GM12872 (cell line): Measurements from ENCODE around the gene IL23R.

ENCODE experiments used
- TF ChIP-seq, protein P1 (sequence below): IDR thresholded peaks from 3 replicates; pipeline ENCODE4 v1.5.1; 2011; ENCODE audit warnings: low read depth, mild to moderate bottlenecking, low read length, moderate library complexity; ENCODE audit not compliant: insufficient read depth

The IL23R gene

DNA sequence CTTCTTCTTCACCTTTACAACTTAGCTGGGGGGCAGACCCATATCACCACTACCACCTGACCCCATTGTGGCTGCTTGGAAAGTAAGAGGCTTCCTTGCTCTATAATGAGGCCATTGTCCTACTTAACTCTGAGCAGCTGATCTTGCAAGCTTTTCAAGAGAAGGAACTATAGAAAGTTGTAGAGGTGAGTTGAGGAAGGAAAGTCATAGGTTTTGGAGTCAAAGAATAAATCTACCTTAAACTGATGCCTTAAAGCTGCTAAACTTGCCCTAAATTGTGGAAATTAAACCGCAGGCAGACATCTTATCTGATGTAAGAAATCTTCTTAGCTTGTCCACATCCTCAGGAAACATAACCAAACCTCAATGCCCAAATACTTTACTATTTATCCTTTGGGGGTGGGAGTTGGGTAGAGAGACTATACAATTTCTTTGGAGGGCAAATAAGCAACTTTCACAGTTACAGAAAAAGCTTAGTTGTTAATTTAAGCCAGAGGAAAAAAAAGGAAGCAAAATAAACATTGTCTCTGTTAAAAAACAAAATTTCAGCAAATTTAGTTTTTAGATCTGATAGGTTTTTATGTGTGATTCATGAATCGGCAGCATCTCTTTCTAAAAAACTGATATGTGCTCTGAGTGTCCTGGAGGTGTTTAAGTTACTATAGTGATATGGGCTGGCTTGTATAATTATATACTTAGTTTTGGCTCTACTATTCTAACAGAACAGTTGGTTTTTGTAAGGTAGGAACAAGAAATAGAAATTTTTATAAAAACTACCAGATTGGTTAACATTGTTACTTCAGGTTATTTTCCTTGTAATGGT lies 4.7 kb downstream of the IL23R start:
- TF ChIP-seq, protein P1, sequence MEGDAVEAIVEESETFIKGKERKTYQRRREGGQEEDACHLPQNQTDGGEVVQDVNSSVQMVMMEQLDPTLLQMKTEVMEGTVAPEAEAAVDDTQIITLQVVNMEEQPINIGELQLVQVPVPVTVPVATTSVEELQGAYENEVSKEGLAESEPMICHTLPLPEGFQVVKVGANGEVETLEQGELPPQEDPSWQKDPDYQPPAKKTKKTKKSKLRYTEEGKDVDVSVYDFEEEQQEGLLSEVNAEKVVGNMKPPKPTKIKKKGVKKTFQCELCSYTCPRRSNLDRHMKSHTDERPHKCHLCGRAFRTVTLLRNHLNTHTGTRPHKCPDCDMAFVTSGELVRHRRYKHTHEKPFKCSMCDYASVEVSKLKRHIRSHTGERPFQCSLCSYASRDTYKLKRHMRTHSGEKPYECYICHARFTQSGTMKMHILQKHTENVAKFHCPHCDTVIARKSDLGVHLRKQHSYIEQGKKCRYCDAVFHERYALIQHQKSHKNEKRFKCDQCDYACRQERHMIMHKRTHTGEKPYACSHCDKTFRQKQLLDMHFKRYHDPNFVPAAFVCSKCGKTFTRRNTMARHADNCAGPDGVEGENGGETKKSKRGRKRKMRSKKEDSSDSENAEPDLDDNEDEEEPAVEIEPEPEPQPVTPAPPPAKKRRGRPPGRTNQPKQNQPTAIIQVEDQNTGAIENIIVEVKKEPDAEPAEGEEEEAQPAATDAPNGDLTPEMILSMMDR, result no peak

DNA sequence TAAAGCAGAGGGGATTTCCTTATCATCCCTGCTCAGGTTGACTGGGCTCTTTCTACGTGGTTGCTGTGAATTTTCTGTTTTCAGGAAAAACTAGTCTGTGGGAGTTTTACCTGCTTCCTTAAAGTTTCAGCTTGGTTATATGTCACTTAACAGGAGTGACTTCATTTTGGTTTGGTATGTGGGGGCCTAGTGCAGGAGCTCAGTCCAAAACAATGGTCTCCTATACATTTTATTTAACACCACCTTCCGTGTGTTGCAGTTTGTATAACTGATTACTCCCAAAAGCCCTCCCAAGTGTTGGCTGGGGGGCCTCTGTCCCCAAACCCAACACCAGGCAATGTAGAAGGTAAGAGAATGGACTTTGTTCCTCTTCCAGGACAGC lies 5.3 kb downstream of the IL23R start:
- TF ChIP-seq, protein P1, result no peak

DNA sequence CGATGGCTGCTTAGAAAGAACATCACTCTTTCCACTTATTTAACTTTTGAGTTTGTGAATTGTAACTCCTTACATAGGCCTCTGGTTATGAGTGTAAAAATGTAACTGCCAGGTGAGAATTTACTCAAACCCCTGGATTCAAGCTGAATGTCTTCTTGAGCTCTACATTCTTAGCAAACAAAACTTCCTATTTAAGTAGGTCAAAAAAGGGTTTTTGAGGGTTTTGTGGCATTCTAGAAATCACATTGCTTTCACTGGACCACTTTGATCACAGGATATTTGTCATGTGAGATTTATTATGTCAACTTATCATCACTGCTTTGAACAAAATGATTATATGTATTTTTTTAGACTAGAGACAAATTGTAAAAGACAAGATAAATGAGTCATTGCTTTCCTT lies 5.7 kb downstream of the IL23R start:
- TF ChIP-seq, protein P1, result no peak

DNA sequence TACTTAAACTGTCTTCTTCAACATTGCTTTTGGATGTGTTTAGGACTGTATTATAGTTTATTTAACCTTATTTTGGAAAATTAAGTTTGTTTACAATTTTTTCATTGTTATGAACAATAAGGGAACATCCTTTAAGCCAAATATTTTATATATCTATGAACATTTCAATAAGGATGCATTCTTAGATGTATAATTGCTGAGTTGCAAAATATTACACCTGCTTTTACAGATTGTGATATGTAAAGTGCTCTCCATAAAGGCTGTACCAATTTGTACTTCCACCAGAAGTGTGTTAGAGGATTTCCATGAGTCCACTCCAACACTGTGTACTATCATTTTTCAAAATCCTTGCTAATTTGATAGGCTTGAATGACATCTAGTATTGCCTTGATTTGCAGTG lies 7.7 kb downstream of the IL23R start:
- TF ChIP-seq, protein P1, result no peak

GRCh38 chr1:67174716-67175284 lies 8.5 kb downstream of the IL23R start:
- TF ChIP-seq, protein P1, result no peak

- TF ChIP-seq, protein P1, result no peak
Observed at GRCh38 chr1:67175530-67176087, 9.4 kb downstream of the IL23R start.

DNA sequence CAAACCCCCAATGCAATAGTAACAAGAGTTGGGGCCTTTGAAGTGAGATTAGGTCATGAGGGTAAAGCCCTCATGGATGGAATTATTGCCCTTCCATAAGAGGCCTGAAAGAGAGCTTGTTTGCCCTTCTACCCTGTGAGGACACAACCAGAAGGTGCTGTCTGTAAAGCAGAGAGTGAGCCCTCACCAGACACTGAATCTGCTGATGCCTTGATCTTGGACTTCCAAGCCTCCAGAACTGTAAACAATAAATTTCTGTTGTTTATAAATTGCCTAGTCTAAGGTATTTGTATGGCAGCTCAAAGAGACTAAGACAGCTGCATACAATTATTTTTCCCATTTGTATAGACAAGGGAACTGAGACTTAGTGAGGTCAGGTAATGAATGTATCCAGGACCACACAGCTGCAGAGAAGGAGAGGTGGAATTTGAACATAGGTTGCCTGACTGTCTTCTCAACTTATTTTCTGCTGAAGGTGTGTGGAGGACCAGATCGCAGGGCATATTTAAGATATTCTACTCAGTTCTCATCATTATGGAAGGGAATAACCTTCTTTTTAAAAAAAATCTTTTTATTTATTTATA lies 18.7 kb downstream of the IL23R start:
- TF ChIP-seq, protein P1, result no peak
